ENCODE measurements around the gene LUC7L2. TPM values are rescaled to one million over a fixed set of nuclear protein-coding genes. Genes with fewer than 3 reads are reported as not detected.

LUC7L2 gene
- total RNA-seq, 1 experiment from 2014 or later, result 81.2 TPM

DNA sequence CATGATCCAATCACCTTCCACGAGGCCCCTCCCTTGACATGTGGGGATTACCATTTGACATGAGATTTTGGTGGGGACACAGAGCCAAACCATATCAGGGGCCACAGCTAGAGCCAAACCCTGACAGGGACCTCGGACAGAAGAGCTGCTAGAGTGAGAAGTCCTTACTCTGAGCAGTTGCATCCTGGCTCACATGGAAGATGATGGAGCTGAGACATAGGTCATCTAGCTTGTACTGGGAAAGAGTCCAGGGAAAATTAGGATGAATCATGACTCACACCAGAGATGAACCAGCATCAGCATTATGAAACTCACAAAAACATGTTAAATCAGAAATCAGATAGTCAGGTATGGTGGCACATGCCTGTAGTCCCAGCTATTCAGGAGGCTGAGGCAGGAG is 31.3 kb upstream of the LUC7L2 start:
- Histone ChIP-seq H4K5ac (ENCODE audit: insufficient read length, low read depth, low read length) (no peak overlapping the region), H3K9ac (ENCODE audit: extremely low read depth, insufficient read length, low read length) (no peak overlapping the region), H3T11ph (ENCODE audit: low read length) (no peak overlapping the region), H3K56ac (ENCODE audit: insufficient read length, low read depth, low read length) (no peak overlapping the region), H4K20me1 (ENCODE audit: control insufficient read depth, insufficient read depth, insufficient read length) (no peaks in the 10 kb centered on the region), H2BK120ac (ENCODE audit: low read depth, low read length, poor library complexity, severe bottlenecking) (no peak overlapping the region), H3K23me2 (ENCODE audit: insufficient read length, low read depth, low read length, poor library complexity, severe bottlenecking) (no peaks in the 10 kb centered on the region), H3K18ac (ENCODE audit: insufficient read length, low read depth, low read length) (no peak overlapping the region), H2BK15ac (ENCODE audit: low read depth, low read length) (no peak overlapping the region), H4K91ac (ENCODE audit: insufficient read length, low read depth, low read length) (no peak overlapping the region), H2BK20ac (ENCODE audit: low read depth, low read length, poor library complexity, severe bottlenecking) (no peak overlapping the region), H2AFZ (ENCODE audit: low read length) (no peak overlapping the region), H3K4me1 (ENCODE audit: insufficient read depth, low read length) (no peaks in the 10 kb centered on the region), H3K27ac (ENCODE audit: insufficient read length, low read depth, low read length) (no peak overlapping the region), H3K4ac (ENCODE audit: low read depth, low read length) (no peak overlapping the region), H3K27me3 (ENCODE audit: insufficient read depth, low read length) (no peaks in the 10 kb centered on the region), H3K14ac (ENCODE audit: insufficient read depth, low read length) (no peak overlapping the region), H3K79me1 (ENCODE audit: insufficient read depth, low read depth, low read length, poor library complexity, severe bottlenecking) (no peaks in the 10 kb centered on the region), H3K9me3 (ENCODE audit: control insufficient read depth, low read depth, low read length) (no peaks in the 10 kb centered on the region), H3K79me2 (ENCODE audit: insufficient read depth, low read length) (no peaks in the 10 kb centered on the region), H4K8ac (replicated peaks; ENCODE audit: insufficient read length, low read depth, low read length) (no peak overlapping the region), H3K4me2 (ENCODE audit: insufficient read depth, insufficient read length, low read length) (no peak overlapping the region), H3K23ac (ENCODE audit: insufficient read length, low read depth, low read length) (no peak overlapping the region), H2BK12ac (ENCODE audit: insufficient read length, low read depth, low read length) (no peak overlapping the region), H2BK5ac (ENCODE audit: insufficient read length, low read length) (no peak overlapping the region), H2AK5ac (ENCODE audit: insufficient read length, low read length) (no peak overlapping the region)
- Mint-ChIP-seq H3K9me3 (no peaks in the 10 kb centered on the region), H3K27me3 (ENCODE audit: low read depth) (peaks cover 5% of the 10 kb centered on the region; the same call in 1 of the 2 replicates), H3K36me3 (ENCODE audit: insufficient read depth in 1 of 3, low read depth in 3 of 3) (no peaks in the 10 kb centered on the region), H3K27ac (no peak overlapping the region; a peak in 1 of 7 replicates), H3K4me1 (no peaks in the 10 kb centered on the region), H3K4me3 (no peak overlapping the region)
- no peak for TF ChIP-seq CTCF (conservative IDR thresholded peaks at IDR 0.05)
- WGBS (ENCODE audit: extremely low coverage, insufficient read length, low lambda C conversion rate), result no CpG with 5 or more reads among the region's 2 CpGs
- DNase-seq, result no peak
